LNCAP (cell line): Measurements from ENCODE around the gene CILP2.

Experiments
- CTCF ChIP-seq: fragments of 450-650 bp; IDR thresholded peaks from 2 replicates; pipeline ENCODE4 v1.5.1; 2017; ENCODE audit warnings: mild to moderate bottlenecking

The CILP2 gene

GRCh38 chr19:19578252-19578651 is 40.2 kb downstream of the CILP2 start:
- TF ChIP-seq CTCF = no peak

- no peak for TF ChIP-seq CTCF
Observed at GRCh38 chr19:19579533-19580361, 41.7 kb downstream of the CILP2 start.

- no peak for TF ChIP-seq CTCF
Observed at GRCh38 chr19:19580418-19580817, 42.4 kb downstream of the CILP2 start.

- no peak for TF ChIP-seq CTCF
Observed at GRCh38 chr19:19581391-19581790, 43.3 kb downstream of the CILP2 start.

- no peak for TF ChIP-seq CTCF
Observed at GRCh38 chr19:19582471-19582870, 44.4 kb downstream of the CILP2 start.

- no peak for TF ChIP-seq CTCF
Observed at GRCh38 chr19:19584356-19584755, 46.3 kb downstream of the CILP2 start.

GRCh38 chr19:19587771-19588170 is 49.7 kb downstream of the CILP2 start:
- no peak for TF ChIP-seq CTCF
